CD4-positive, alpha-beta T cell (primary cell): ENCODE results near the gene MYO1E. TPM values are rescaled to one million over a fixed set of nuclear protein-coding genes. Genes with fewer than 3 reads are reported as not detected.

Experiments used
- ATAC-seq: fragments of 200-7000 bp; cut with Tn5 transposase; one replicate; pipeline ENCODE4 v1.10.0; 2022; ENCODE audit warnings: mild to moderate bottlenecking; ENCODE audit not compliant: poor library complexity
- CTCF ChIA-PET: fragments of 350-600 bp; sonication (Branson Sonifier 250); formaldehyde crosslinking; loops from one replicate; lab custom pipeline; 2021; ENCODE audit warnings: antibody characterized with exemption, inconsistent platforms; lab: Charles Lee
- POLR2A ChIA-PET: fragments of 350-600 bp; sonication (Branson Sonifier 250); formaldehyde crosslinking; loops from one replicate; lab custom pipeline; 2021; ENCODE audit warnings: antibody characterized with exemption, inconsistent platforms; lab: Charles Lee
- DNase-seq, 14 experiments: peaks; one replicate each; pipeline ENCODE4 v3.0.0-alpha.2; 2013 to 2020; ENCODE audit warnings: mixed read lengths in 2 of 14
- H3K27ac ChIP-seq, 2 donors: one replicate each; pipeline versions ENCODE4 v1.5.1 to v1.7.0; 2013; ENCODE audit warnings: low read length in 2 of 2, low read depth in 1 of 2, mild to moderate bottlenecking in 1 of 2
- H3K27me3 ChIP-seq, 2 experiments: 1 replicate in 1 of 2; 2 replicates in 1 of 2; pipeline versions ENCODE4 v1.6.1 to v1.7.0; 2013; ENCODE audit warnings: low read length in 2 of 2, control low read depth in 1 of 2, mild to moderate bottlenecking in 1 of 2, moderate library complexity in 1 of 2; ENCODE audit not compliant: insufficient read depth in 2 of 2, control insufficient read depth in 1 of 2
- H3K36me3 ChIP-seq: one replicate; pipeline ENCODE4 v1.6.1; 2013; ENCODE audit warnings: low read length, control low read depth; ENCODE audit not compliant: insufficient read depth
- H3K4me1 ChIP-seq: one replicate; pipeline ENCODE4 v1.6.1; 2013; ENCODE audit warnings: low read length, control low read depth; ENCODE audit not compliant: insufficient read depth
- H3K4me3 ChIP-seq: one replicate; pipeline ENCODE4 v1.5.1; 2013; ENCODE audit warnings: mild to moderate bottlenecking, low read length, moderate library complexity
- H3K9me3 ChIP-seq, 2 experiments: 1 replicate in 1 of 2; 2 replicates in 1 of 2; pipeline versions ENCODE4 v1.6.1 to v1.7.0; 2013; ENCODE audit warnings: low read length in 2 of 2, mild to moderate bottlenecking in 2 of 2, control low read depth in 1 of 2, moderate library complexity in 1 of 2; ENCODE audit not compliant: control insufficient read depth in 1 of 2, insufficient read depth in 1 of 2
- H3K27ac Mint-ChIP-seq: one replicate; pipeline ENCODE4 v1.8.0; 2020; ENCODE audit warnings: mixed read lengths
- H3K27me3 Mint-ChIP-seq: one replicate; pipeline ENCODE4 v1.8.0; 2021; ENCODE audit warnings: mixed read lengths
- H3K36me3 Mint-ChIP-seq: one replicate; pipeline ENCODE4 v1.8.0; 2021; ENCODE audit warnings: low read depth, mixed read lengths
- H3K4me1 Mint-ChIP-seq: one replicate; pipeline ENCODE4 v1.8.0; 2021; ENCODE audit warnings: low read depth, mixed read lengths
- H3K4me3 Mint-ChIP-seq: one replicate; pipeline ENCODE4 v1.8.0; 2020; ENCODE audit warnings: mild to moderate bottlenecking, mixed read lengths
- H3K9me3 Mint-ChIP-seq: one replicate; pipeline ENCODE4 v1.8.0; 2020; ENCODE audit warnings: mixed read lengths
- intact Hi-C, 2 experiments: fragments of 100-400 bp; cut with DNase I in 1 of 2; cut with micrococcal nuclease in 1 of 2; formaldehyde crosslinking; loops; one replicate each; pipeline versions ENCODE4 v1.15.1 to v1.9.0; 2023 to 2025; cut with DNase I, micrococcal nuclease
- total RNA-seq, 174 experiments: library from RNA in 2 of 174; stranded (reverse) in 2 of 174; gene quantifications; one replicate each; pipeline ENCODE4 v1.2.3 and lab custom pipeline; 2021 to 2026
- TF ChIP-seq, protein P1 (sequence below): fragments of 200-600 bp; IDR thresholded peaks from one replicate; pipeline ENCODE4 v1.8.0; 2022; ENCODE audit warnings: antibody characterized with exemption, mild to moderate bottlenecking

The MYO1E gene
- total RNA-seq, 2 experiments from 2014 or later = 0.59 to 0.63 TPM

DNA sequence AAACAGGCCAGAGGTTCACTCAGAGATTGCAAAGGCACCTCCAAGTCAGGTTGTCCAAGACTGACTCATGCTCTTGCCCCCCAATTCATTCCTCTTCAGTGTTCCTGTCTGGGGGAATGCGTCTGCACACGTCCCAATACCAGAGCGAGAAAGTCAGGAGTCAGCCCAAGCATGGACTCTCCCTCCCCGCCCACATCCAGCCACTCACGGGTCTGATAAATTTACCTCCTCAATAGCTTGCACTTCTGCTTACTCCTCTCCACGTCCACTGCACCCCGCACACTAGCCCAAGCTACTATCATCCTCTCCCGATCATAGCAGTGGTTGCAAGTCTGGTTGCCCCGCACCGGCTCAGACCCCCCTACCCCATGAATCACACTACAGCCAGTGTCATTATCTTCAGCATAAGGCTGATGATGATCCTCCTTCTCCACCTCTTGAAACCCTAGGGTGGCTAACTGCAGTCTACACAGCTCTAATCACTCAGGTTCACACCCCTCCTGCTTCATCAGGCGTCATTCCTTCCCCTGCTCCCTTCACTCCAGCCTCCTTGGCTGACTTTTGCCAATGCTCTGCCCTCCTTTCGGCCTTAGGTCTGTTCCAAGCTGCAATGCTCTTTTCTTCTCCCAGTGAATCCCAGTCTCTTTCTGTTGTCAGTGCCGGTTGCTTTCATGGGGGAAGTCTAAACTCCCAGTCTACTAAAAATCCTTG, 27.6 kb upstream of the MYO1E start:
- H3K27me3 ChIP-seq = peaks cover 2 to 6% of the 10 kb centered on the region in 2 experiments
- ChIA-PET CTCF (no interaction called here), POLR2A (no interaction called here)
- Mint-ChIP-seq H3K4me1 (no peaks in the 10 kb centered on the region), H3K9me3 (no peaks in the 10 kb centered on the region), H3K27me3 (peaks cover 18% of the 10 kb centered on the region), H3K4me3 (no peak overlapping the region), H3K36me3 (no peaks in the 10 kb centered on the region), H3K27ac (no peak overlapping the region)
- no peak overlapping the region for H3K27ac ChIP-seq
- no peaks in the 10 kb centered on the region for H3K36me3 ChIP-seq
- intact Hi-C loops = no loop called here
- H3K4me1 ChIP-seq = no peaks in the 10 kb centered on the region
- no peaks in the 10 kb centered on the region for H3K9me3 ChIP-seq
- no peak overlapping the region for H3K4me3 ChIP-seq
- TF ChIP-seq, protein P1, sequence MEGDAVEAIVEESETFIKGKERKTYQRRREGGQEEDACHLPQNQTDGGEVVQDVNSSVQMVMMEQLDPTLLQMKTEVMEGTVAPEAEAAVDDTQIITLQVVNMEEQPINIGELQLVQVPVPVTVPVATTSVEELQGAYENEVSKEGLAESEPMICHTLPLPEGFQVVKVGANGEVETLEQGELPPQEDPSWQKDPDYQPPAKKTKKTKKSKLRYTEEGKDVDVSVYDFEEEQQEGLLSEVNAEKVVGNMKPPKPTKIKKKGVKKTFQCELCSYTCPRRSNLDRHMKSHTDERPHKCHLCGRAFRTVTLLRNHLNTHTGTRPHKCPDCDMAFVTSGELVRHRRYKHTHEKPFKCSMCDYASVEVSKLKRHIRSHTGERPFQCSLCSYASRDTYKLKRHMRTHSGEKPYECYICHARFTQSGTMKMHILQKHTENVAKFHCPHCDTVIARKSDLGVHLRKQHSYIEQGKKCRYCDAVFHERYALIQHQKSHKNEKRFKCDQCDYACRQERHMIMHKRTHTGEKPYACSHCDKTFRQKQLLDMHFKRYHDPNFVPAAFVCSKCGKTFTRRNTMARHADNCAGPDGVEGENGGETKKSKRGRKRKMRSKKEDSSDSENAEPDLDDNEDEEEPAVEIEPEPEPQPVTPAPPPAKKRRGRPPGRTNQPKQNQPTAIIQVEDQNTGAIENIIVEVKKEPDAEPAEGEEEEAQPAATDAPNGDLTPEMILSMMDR = no peak
- ATAC-seq = no peak
- no peak for DNase-seq

DNA sequence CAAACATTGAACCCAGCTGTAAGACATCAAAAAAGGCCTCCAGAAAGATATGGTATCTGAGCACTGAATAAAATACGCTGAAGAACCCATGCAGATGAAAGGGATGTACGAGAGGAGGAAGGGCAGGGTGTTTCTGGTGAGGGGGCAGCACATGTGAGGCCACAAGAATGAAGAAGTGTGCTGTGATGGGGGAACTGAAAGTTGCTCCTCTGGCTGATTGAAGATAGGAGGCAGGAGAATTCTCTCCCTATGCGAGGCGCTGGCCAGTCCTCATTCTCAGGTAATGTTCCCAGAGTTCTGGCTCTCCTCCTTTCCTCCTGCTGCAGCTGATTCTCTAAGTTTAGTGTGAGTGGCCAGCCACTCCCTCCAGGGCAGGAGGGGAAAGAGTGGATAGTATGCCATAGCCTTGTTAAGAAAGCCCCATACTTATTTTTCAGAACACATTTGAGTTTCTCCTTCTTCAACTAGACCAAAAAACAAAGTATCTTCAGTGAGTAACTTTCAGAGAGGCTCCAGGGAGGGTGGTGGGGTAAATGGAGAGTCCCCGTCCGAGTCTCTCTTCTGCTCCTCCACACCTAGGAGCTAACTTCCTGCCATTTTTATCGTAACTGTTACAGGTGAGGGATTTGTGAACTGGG, 26.9 kb upstream of the MYO1E start:
- H3K27me3 ChIP-seq = peaks cover 2 to 6% of the 10 kb centered on the region in 2 experiments
- no peaks in the 10 kb centered on the region for H3K36me3 ChIP-seq
- Mint-ChIP-seq H3K27me3 (peaks cover 18% of the 10 kb centered on the region), H3K36me3 (no peaks in the 10 kb centered on the region), H3K4me1 (no peaks in the 10 kb centered on the region), H3K27ac (no peak overlapping the region), H3K9me3 (no peaks in the 10 kb centered on the region), H3K4me3 (no peak overlapping the region)
- no peak overlapping the region for H3K27ac ChIP-seq
- ChIA-PET POLR2A (no interaction called here), CTCF (no interaction called here)
- no peak for ATAC-seq
- intact Hi-C loops = no loop called here
- H3K4me3 ChIP-seq = no peak overlapping the region
- TF ChIP-seq, protein P1 = no peak
- peak in 3 of 14 experiments; percentile 16 to 45 (median 38) for DNase-seq
- H3K9me3 ChIP-seq = no peaks in the 10 kb centered on the region
- H3K4me1 ChIP-seq = no peaks in the 10 kb centered on the region

DNA sequence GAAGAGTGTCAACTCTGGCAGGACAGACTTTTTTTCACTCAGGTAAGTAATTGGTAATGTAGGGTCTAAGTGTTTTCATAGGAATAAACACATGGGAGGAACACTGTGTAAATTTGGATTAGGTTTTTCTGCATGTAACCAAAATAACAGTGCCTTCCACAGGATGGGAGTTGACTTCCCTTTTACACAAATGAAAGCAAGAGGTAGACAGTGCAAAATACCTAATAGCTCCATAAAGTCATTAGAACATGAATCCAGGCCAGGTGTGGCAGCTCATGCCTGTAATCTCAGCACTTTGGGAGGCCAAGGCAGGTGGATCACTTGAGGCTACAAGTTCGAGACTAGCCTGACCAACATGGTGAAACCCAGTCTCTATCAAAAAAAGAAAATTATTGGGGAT, 25.5 kb upstream of the MYO1E start:
- Mint-ChIP-seq H3K36me3 (no peaks in the 10 kb centered on the region), H3K27me3 (peaks cover 15% of the 10 kb centered on the region), H3K4me1 (no peaks in the 10 kb centered on the region), H3K27ac (no peak overlapping the region), H3K4me3 (no peak overlapping the region), H3K9me3 (no peaks in the 10 kb centered on the region)
- H3K27me3 ChIP-seq = peaks cover 2 to 6% of the 10 kb centered on the region in 2 experiments
- ATAC-seq (no peak), DNase-seq (no peak)
- POLR2A ChIA-PET = no interaction called here
- no peaks in the 10 kb centered on the region for H3K4me1 ChIP-seq
- intact Hi-C loops = no loop called here
- CTCF ChIA-PET = no interaction called here
- H3K9me3 ChIP-seq = no peaks in the 10 kb centered on the region
- TF ChIP-seq, protein P1 = no peak
- no peak overlapping the region for H3K4me3 ChIP-seq
- no peaks in the 10 kb centered on the region for H3K36me3 ChIP-seq
- no peak overlapping the region for H3K27ac ChIP-seq
